Measurements from ENCODE around the gene BMPR1B. TPM values are rescaled to one million over a fixed set of nuclear protein-coding genes. Genes with fewer than 3 reads are reported as not detected.
A peak's percentile ranks its signal among the peaks of the same experiment; 100 is the strongest.
"Not testable (repeated sequence)": the region's sequence is repeated elsewhere in the genome, so short reads cannot be mapped to it uniquely, and the experiment has no call there.

BMPR1B gene
- total RNA-seq, 1 experiment from 2014 or later: 0.42 TPM

DNA sequence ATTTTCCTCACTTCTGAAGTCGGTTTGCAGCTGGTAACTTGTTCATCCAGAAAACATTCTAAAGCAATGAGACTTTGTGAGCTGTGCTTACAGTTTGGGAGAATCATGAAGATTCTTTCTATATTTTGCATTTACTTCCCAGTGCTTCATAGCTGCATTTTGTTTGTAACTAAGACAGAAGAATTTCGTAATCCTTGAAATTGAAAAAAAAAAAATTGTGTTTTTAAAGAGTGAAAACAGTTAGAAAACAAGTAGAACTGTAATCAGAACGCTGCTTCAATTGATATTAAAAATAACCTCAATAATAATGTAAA lies 398.7 kb downstream of the BMPR1B start:
- Histone ChIP-seq H3K36me3 (replicated peaks; ENCODE audit: control insufficient read depth, insufficient read depth, low read length) (no peaks in the 10 kb centered on the region), H3K4me3 (ENCODE audit: insufficient read depth, low read depth, low read length) (no peak overlapping the region), H3K27me3 (ENCODE audit: control insufficient read depth, insufficient read depth, low read length) (no peaks in the 10 kb centered on the region)
- DNase-seq: no peak

DNA sequence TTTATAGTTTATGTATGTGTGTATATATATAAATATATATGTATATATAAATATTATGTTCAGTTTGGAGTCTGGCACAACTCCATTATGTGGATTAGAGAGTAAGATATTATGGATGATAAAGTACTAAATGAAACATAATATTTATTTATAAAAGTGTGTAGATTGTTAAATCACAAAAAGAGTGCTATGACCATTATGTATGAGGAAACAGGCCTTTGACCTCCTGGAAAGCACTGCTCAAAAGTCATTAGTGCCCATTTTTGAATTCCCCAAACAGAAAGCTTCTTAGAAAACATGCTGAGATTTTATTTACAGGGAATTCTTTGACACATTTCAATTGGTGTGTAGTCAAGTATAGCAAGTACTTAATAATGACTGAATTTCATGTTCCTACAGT lies 399.8 kb downstream of the BMPR1B start:
- Histone ChIP-seq H3K36me3 (replicated peaks; ENCODE audit: control insufficient read depth, insufficient read depth, low read length) (no peaks in the 10 kb centered on the region), H3K27me3 (ENCODE audit: control insufficient read depth, insufficient read depth, low read length) (no peaks in the 10 kb centered on the region), H3K4me3 (ENCODE audit: insufficient read depth, low read depth, low read length) (no peak overlapping the region)
- DNase-seq: no peak

DNA sequence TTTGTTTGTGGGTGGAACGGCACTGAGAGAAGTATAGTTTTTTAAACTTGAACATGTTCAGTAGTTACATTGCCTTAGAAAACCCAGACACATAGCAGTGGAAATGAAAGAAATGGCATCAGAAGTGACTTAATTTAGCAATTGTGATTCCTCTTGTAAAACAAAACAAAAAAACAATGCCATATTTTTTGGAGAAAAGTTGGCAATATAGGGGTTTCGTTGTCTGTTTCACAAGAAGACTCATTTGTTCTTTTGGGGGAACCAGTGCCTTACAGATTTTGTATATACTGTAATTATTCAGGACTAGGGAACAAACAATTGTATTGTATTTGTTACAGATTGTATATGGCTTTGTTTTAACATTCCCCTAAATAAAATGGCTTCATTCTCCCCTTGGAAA lies 400.3 kb downstream of the BMPR1B start:
- Histone ChIP-seq H3K36me3 (replicated peaks; ENCODE audit: control insufficient read depth, insufficient read depth, low read length) (no peaks in the 10 kb centered on the region), H3K27me3 (ENCODE audit: control insufficient read depth, insufficient read depth, low read length) (no peaks in the 10 kb centered on the region)

DNA sequence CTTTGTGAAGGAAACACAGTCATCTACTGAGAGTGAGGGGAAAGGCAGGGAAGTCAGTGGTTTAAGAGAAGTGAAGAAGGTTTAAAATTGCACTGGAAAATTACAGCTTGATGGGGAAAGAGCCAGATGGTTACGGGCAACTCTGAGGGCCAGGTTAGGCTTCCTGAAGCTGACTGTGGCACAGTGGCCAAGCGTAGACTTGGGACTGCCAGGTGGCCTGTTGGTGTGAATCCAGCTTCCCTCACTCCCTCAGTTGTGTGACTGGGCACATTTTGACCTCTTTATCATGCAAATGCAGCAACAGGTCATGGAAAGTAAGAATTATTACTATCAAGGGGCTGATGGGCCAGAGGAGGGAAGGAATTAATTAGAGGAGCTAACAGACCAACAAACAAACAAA lies 400.9 kb downstream of the BMPR1B start:
- Histone ChIP-seq H3K27me3 (ENCODE audit: control insufficient read depth, insufficient read depth, low read length) (no peaks in the 10 kb centered on the region), H3K4me3 (ENCODE audit: insufficient read depth, low read depth, low read length) (no peak overlapping the region), H3K36me3 (replicated peaks; ENCODE audit: control insufficient read depth, insufficient read depth, low read length) (no peaks in the 10 kb centered on the region)
- no peak for DNase-seq

More for the DNA sequence above, 400.3 kb downstream of the BMPR1B start:
- no peak for DNase-seq
- H3K4me3 ChIP-seq (ENCODE audit: insufficient read depth, low read depth, low read length): no peak overlapping the region

DNA sequence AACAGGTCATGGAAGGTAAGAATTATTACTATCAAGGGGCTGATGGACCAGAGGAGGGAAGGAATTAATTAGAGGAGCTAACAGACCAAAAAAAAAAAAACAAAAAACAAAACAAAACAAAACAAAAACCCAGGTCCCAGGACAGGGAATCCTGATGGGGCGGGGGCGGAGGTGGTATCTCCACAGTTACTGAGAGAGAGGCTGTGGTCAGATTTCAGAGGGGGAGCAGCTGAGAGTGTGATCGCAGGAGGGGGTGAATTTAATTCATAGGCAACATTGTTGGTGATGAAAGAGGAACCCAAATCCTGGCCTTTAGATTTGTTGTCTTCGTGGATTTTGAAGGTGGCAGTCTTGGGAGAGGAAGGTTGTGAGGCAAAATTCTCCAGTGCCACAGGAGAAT lies 401.6 kb downstream of the BMPR1B start:
- no peaks in the 10 kb centered on the region for H3K36me3 ChIP-seq (replicated peaks; ENCODE audit: control insufficient read depth, insufficient read depth, low read length)
- no peak overlapping the region for H3K4me3 ChIP-seq (ENCODE audit: insufficient read depth, low read depth, low read length)
- no peak for DNase-seq
- H3K27me3 ChIP-seq (ENCODE audit: control insufficient read depth, insufficient read depth, low read length): no peaks in the 10 kb centered on the region

DNA sequence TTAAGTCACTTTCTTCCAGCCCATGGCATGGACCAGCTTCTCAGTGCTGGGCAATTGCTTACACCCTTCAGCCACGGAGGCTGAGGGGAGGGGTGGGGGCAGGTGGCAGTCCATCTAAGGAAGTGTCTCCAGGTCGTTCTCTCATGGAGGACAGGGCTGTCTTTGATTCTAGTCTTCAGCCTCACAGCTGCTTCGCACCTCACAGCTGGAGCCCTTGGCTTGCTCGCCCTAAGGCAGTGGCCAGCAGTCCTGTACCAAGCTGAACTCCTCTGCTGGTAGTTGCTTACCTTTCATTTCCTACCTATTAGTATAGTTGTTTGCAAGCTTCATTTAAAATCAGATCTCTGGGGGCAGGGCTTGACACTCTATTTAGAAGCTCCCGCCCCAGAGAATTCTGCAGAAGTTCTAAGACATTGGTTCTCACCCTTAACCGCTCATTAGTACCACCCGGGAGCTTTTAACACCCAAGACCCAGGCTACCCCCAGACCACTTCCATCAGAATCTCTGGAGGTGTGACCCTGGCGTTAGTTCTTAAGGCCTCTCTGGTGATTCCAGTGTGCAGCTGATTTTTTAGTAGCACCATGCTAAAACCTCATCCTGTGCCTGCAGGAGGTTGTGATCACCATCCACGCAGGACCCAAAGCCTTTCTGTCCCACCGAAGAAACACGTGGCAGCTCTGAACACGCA lies 404.2 kb downstream of the BMPR1B start:
- no peak for DNase-seq
- H3K27me3 ChIP-seq (ENCODE audit: control insufficient read depth, insufficient read depth, low read length): no peaks in the 10 kb centered on the region
- no peaks in the 10 kb centered on the region for H3K36me3 ChIP-seq (replicated peaks; ENCODE audit: control insufficient read depth, insufficient read depth, low read length)
- H3K4me3 ChIP-seq (ENCODE audit: insufficient read depth, low read depth, low read length): no peak overlapping the region

DNA sequence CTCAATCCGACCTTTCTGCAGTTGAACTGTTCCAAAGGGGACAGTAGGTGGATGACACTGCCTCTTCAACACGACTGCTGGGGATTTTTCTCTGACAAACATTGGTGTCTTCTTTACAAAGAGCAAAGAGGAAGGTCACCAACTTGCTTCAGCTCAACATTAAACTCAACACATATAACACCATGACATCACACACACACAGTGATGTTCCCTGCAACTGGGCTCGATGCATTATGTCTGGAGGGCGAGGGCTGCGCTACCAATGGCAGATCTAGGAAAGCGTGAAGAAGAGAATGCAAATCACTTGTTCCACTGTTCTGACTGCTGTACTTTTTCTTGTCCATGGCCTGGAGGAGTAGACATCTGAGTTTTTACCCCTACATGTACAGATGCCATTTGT lies 405.1 kb downstream of the BMPR1B start:
- Histone ChIP-seq H3K27me3 (ENCODE audit: control insufficient read depth, insufficient read depth, low read length) (no peaks in the 10 kb centered on the region), H3K36me3 (replicated peaks; ENCODE audit: control insufficient read depth, insufficient read depth, low read length) (no peaks in the 10 kb centered on the region), H3K4me3 (ENCODE audit: insufficient read depth, low read depth, low read length) (no peak overlapping the region)
- DNase-seq: no peak

DNA sequence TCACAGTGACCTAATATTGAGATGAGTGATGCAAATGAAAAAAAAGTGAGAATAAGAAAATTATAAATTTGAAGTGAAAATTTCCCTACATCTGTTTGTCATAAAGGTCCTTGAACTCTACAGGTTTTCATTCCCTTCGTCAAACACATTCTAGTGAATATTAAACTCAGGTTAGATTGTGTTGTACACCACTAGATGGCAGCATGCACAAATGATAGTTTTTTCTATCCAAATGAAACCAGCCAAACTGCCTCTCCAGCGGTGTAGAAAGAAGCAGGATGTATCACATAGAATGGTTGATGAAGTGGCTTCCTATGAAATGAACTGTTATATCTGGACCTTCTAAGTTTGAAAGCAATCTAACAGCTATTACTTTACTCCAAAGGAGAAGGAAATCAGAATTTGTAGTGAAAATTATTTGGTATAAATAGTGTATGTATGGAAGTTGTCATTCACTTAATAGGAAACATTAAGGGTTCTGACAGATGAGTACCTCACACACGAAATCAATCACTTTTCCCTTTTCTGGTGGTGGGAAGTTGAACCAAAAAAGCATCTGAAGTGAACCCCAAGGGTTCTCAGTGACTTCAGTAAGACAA lies 408.3 kb downstream of the BMPR1B start:
- Histone ChIP-seq H3K4me3 (ENCODE audit: insufficient read depth, low read depth, low read length) (no peak overlapping the region), H3K36me3 (replicated peaks; ENCODE audit: control insufficient read depth, insufficient read depth, low read length) (no peaks in the 10 kb centered on the region)
- DNase-seq: peak; percentile 47

DNA sequence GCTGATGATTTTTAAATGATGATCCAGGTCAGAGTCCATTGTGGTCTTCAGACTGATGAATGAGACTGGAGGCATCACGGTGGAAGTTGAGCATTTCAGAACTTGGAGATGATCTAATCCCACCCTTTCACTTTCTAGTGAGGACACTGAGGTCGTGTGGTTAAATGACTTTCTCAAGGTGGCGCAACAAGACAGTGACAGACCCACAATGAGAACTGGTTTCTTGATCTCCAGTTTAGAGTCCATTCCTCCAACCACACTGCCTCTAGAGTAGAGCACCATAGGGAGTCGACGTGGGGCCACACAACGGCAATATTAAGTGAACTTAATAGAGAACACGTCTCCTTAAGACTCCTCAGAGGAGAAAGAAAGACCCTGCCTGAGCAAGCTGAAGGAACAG lies 410.1 kb downstream of the BMPR1B start:
- H3K4me3 ChIP-seq (ENCODE audit: insufficient read depth, low read depth, low read length): no peak overlapping the region
- H3K27me3 ChIP-seq (ENCODE audit: control insufficient read depth, insufficient read depth, low read length): no peaks in the 10 kb centered on the region
- H3K36me3 ChIP-seq (replicated peaks; ENCODE audit: control insufficient read depth, insufficient read depth, low read length): no peaks in the 10 kb centered on the region
- DNase-seq: no peak

More for the DNA sequence above, 408.3 kb downstream of the BMPR1B start:
- H3K27me3 ChIP-seq (ENCODE audit: control insufficient read depth, insufficient read depth, low read length): no peaks in the 10 kb centered on the region

DNA sequence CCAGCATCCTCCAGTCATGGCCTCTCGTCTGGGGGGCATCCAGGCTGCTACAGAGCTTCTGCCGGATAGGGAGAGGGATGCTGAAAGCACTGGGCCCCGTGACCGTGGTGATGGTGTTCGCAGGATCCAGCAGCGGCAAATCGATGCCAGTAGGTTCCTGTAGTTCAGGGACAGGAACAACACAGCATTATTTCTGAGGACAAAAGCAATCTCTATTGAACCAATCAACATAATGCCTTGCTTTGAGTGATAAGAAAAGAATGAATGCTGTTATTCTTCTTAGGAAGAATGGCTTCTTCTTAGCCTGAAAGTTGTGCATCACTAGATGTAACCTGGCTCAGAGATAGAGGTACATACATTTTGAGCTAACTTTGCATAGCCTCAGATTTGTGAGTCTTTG lies 412.4 kb downstream of the BMPR1B start:
- Histone ChIP-seq H3K4me3 (ENCODE audit: insufficient read depth, low read depth, low read length) (no peak overlapping the region), H3K36me3 (replicated peaks; ENCODE audit: control insufficient read depth, insufficient read depth, low read length) (no peaks in the 10 kb centered on the region), H3K27me3 (ENCODE audit: control insufficient read depth, insufficient read depth, low read length) (no peaks in the 10 kb centered on the region)
- DNase-seq: no peak

DNA sequence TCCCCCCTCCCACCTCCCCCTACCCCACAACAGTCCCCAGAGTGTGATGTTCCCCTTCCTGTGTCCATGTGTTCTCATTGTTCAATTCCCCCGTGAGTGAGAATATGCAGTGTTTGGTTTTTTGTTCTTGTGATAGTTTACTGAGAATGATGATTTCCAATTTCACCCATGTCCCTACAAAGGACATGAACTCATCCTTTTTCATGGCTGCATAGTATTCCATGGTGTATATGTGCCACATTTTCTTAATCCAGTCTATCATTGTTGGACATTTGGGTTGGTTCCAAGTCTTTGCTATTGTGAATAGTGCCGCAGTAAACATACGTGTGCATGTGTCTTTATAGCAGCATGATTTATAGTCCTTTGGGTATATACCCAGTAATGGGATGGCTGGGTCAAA lies 413.6 kb downstream of the BMPR1B start:
- DNase-seq; H3K27me3 ChIP-seq (ENCODE audit: control insufficient read depth, insufficient read depth, low read length); H3K36me3 ChIP-seq (replicated peaks; ENCODE audit: control insufficient read depth, insufficient read depth, low read length); H3K4me3 ChIP-seq (ENCODE audit: insufficient read depth, low read depth, low read length): not testable (repeated sequence)

DNA sequence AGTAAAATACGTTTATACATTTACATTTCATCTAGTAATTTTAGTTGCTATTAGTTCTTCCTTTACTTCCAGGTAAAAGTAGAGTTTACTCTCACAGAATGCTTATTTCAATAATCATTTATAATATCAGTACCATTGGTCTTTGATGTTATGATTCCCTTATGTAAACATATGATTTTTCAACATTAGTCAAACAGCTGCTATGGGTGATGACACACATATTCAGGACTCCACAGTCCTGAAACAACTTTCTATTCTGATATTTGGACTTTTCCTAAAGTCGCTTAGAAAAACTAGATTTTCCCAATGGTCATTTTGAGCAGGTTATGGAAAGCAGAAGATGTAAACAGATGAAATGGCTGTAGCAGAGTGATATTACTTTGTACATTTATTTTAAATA lies 421.2 kb downstream of the BMPR1B start:
- no peak overlapping the region for H3K4me3 ChIP-seq (ENCODE audit: insufficient read depth, low read depth, low read length)
- DNase-seq: no peak
- H3K27me3 ChIP-seq (ENCODE audit: control insufficient read depth, insufficient read depth, low read length): no peaks in the 10 kb centered on the region
- H3K36me3 ChIP-seq (replicated peaks; ENCODE audit: control insufficient read depth, insufficient read depth, low read length): no peaks in the 10 kb centered on the region

DNA sequence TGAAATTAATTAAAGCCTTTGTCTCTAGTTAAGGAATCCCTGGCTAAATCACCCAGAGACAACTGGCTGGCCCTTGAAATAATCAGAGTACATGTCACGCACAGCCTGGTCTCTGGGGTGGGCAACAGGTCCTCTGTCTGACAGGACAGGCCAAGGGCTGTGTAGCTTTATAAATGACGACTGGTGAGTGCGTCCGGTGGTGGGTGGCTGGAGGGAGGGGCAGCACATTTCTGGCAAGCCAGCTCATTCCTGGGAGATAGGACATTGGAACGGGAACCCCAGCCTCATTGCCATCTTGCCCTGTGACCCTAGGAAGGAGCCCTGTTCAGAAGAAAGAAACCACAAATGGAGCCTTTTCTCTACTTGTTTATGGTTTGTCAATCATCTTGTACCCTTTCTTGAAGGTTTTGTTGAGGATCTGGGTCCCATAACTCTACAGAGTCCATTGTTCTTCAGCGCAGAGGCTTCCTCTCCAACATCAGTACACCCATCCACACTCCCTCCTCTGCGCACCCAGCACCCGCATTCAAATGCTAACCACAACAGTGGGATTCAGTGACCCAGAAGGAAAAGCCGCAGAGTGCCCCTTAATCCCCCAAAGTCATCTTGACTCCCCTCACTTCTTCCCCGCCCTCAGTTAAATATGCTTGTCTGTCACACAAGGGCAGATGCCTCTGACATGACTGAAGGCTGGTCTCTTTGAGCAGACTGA lies 422.9 kb downstream of the BMPR1B start:
- Histone ChIP-seq H3K4me3 (ENCODE audit: insufficient read depth, low read depth, low read length) (no peak overlapping the region), H3K36me3 (replicated peaks; ENCODE audit: control insufficient read depth, insufficient read depth, low read length) (no peaks in the 10 kb centered on the region), H3K27me3 (ENCODE audit: control insufficient read depth, insufficient read depth, low read length) (no peaks in the 10 kb centered on the region)
- peak; percentile 17 for DNase-seq

DNA sequence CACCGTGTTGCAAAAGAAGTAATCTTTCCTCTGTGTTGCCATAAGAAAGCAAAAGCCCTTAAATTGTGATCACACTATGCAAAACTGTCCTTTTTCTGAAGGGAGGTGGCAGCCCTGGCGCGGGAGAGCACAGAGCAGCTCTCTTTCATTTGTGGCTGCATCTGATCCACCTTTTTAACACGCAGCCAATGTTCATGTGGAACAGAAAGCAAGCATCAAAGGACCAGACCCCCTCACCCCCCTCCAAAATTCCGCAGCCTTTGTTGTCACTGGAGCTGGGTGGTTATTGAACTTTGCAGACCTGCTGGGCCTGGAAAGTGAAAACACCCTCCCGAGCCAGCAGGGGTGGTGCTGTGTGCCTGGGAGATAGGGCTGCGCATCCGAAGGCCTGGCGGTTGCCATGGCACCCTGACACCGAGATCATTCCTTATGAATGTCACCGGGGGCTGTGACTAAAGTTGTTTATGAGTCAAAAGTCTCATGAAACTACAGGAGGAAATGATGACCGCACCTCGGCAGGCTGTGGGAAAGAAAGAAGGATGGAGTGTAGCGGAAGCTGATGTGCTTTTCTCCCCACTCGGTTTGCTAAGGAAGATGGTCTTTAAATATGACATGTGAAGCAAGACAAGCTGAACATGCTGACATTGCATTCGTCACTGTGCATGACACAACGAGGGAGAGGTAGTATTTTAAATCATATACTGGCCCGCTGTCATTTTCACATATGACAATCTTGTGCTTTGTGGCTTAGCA lies 423.7 kb downstream of the BMPR1B start:
- H3K27me3 ChIP-seq (ENCODE audit: control insufficient read depth, insufficient read depth, low read length): no peaks in the 10 kb centered on the region
- H3K36me3 ChIP-seq (replicated peaks; ENCODE audit: control insufficient read depth, insufficient read depth, low read length): no peaks in the 10 kb centered on the region
- no peak overlapping the region for H3K4me3 ChIP-seq (ENCODE audit: insufficient read depth, low read depth, low read length)
- DNase-seq: peak; percentile 64

DNA sequence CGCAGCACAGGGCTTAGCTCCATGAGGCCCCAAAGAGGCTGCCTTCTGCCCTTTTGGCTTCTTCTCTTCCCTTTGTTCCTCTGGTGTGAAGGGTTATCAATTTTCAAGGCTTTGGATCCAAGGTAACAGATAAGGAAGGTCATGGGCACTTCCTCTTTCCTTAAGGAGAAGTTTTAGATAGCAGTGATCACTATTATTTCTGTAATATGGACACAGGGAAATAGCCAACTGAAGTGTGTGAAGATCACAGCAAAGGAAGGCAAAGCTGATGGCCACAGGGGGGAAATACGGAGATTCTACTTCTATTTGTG lies 424.2 kb downstream of the BMPR1B start:
- no peaks in the 10 kb centered on the region for H3K27me3 ChIP-seq (ENCODE audit: control insufficient read depth, insufficient read depth, low read length)
- DNase-seq: no peak
- no peak overlapping the region for H3K4me3 ChIP-seq (ENCODE audit: insufficient read depth, low read depth, low read length)
- no peaks in the 10 kb centered on the region for H3K36me3 ChIP-seq (replicated peaks; ENCODE audit: control insufficient read depth, insufficient read depth, low read length)
